Liver (tissue), 3 donors: ENCODE results near the gene SEC14L5.

Source experiments
- ATF3 ChIP-seq: IDR thresholded peaks from 2 replicates; pipeline ENCODE4 v1.6.1; 2016; ENCODE audit warnings: antibody characterized with exemption
- EGR1 ChIP-seq, 2 donors: IDR thresholded peaks; 2 replicates each; pipeline ENCODE4 v1.6.1; 2016 to 2018; ENCODE audit warnings: antibody characterized with exemption in 2 of 2, low read depth in 2 of 2
- GABPA ChIP-seq, 2 donors: IDR thresholded peaks in 1 of 2; conservative IDR thresholded peaks in 1 of 2; 2 replicates each; pipeline ENCODE4 v1.6.1; 2016; ENCODE audit warnings: antibody characterized with exemption in 2 of 2, mild to moderate bottlenecking in 1 of 2, moderate library complexity in 1 of 2
- HNF4G ChIP-seq: IDR thresholded peaks from 2 replicates; pipeline ENCODE4 v1.6.1; 2016; ENCODE audit warnings: antibody characterized with exemption
- JUND ChIP-seq, 2 donors: IDR thresholded peaks; 2 replicates each; pipeline ENCODE4 v1.6.1; 2016; ENCODE audit warnings: antibody characterized with exemption in 2 of 2
- NR2F2 ChIP-seq: IDR thresholded peaks from 2 replicates; pipeline ENCODE4 v1.6.1; 2016; ENCODE audit warnings: antibody characterized with exemption
- TAF1 ChIP-seq: conservative IDR thresholded peaks from 2 replicates; pipeline ENCODE4 v1.6.1; 2016; ENCODE audit warnings: antibody characterized with exemption, mild to moderate bottlenecking
- YY1 ChIP-seq: IDR thresholded peaks from 2 replicates; pipeline ENCODE4 v1.6.1; 2016; ENCODE audit warnings: antibody characterized with exemption, mild to moderate bottlenecking
- TF ChIP-seq, protein P1 (sequence below): fragments of 150-350 bp; IDR thresholded peaks from 2 replicates; pipeline ENCODE4 v1.5.1; 2017; ENCODE audit warnings: improper control_type of control experiment, low read depth, low read length; ENCODE audit not compliant: missing input control
- TF ChIP-seq, protein P2 (sequence below): IDR thresholded peaks from 2 replicates; pipeline ENCODE4 v1.6.1; 2016; ENCODE audit warnings: antibody characterized with exemption
- TF ChIP-seq, protein P3 (sequence below): IDR thresholded peaks from 2 replicates; pipeline ENCODE4 v1.6.1; 2016; ENCODE audit warnings: antibody characterized with exemption
- donor health status: healthy.
- donor health status: healthy.

- TF ChIP-seq, protein P1, sequence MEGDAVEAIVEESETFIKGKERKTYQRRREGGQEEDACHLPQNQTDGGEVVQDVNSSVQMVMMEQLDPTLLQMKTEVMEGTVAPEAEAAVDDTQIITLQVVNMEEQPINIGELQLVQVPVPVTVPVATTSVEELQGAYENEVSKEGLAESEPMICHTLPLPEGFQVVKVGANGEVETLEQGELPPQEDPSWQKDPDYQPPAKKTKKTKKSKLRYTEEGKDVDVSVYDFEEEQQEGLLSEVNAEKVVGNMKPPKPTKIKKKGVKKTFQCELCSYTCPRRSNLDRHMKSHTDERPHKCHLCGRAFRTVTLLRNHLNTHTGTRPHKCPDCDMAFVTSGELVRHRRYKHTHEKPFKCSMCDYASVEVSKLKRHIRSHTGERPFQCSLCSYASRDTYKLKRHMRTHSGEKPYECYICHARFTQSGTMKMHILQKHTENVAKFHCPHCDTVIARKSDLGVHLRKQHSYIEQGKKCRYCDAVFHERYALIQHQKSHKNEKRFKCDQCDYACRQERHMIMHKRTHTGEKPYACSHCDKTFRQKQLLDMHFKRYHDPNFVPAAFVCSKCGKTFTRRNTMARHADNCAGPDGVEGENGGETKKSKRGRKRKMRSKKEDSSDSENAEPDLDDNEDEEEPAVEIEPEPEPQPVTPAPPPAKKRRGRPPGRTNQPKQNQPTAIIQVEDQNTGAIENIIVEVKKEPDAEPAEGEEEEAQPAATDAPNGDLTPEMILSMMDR = no peak
- TF ChIP-seq, protein P2, sequence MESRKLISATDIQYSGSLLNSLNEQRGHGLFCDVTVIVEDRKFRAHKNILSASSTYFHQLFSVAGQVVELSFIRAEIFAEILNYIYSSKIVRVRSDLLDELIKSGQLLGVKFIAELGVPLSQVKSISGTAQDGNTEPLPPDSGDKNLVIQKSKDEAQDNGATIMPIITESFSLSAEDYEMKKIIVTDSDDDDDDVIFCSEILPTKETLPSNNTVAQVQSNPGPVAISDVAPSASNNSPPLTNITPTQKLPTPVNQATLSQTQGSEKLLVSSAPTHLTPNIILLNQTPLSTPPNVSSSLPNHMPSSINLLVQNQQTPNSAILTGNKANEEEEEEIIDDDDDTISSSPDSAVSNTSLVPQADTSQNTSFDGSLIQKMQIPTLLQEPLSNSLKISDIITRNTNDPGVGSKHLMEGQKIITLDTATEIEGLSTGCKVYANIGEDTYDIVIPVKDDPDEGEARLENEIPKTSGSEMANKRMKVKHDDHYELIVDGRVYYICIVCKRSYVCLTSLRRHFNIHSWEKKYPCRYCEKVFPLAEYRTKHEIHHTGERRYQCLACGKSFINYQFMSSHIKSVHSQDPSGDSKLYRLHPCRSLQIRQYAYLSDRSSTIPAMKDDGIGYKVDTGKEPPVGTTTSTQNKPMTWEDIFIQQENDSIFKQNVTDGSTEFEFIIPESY = no peak
- TF ChIP-seq YY1 = no peak
- no peak for TF ChIP-seq ATF3
- TF ChIP-seq TAF1 = no peak
- no peak for TF ChIP-seq EGR1 (IDR thresholded peaks at IDR 0.05; ENCODE audit: low read depth in 2 of 2)
- TF ChIP-seq NR2F2 = no peak
- no peak for TF ChIP-seq JUND (IDR thresholded peaks at IDR 0.05)
- TF ChIP-seq, protein P3, sequence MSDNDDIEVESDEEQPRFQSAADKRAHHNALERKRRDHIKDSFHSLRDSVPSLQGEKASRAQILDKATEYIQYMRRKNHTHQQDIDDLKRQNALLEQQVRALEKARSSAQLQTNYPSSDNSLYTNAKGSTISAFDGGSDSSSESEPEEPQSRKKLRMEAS = no peak
- no peak for TF ChIP-seq GABPA (IDR thresholded peaks at IDR 0.05 in 1 of 2, conservative IDR thresholded peaks at IDR 0.05 in 1 of 2)
- no peak for TF ChIP-seq HNF4G
Observed at GRCh38 chr16:4946917-4947316, 11.2 kb upstream of the SEC14L5 start.
